Activated CD4-positive, alpha-beta memory T cell treated with anti-CD3 and anti-CD28 coated beads, Interleukin-2, amount 10 ng/mL, durations not matched to agents 7 days and 5 days (primary cell): ENCODE results near the gene NF2. TPM values are rescaled to one million over a fixed set of nuclear protein-coding genes. Genes with fewer than 3 reads are reported as not detected.

Source experiments
- CTCF ChIA-PET: fragments of 350-600 bp; sonication (Branson Sonifier 250); formaldehyde crosslinking; loops from one replicate; lab custom pipeline; 2021; ENCODE audit warnings: antibody characterized with exemption, inconsistent platforms; lab: Charles Lee
- POLR2A ChIA-PET: fragments of 350-600 bp; sonication (Branson Sonifier 250); formaldehyde crosslinking; loops from one replicate; lab custom pipeline; 2021; ENCODE audit warnings: antibody characterized with exemption; lab: Charles Lee
- DNase-seq: peaks from one replicate; pipeline ENCODE4 v3.0.0-alpha.2; 2020
- H3K27ac Mint-ChIP-seq: one replicate; pipeline ENCODE4 v1.8.0; 2021; ENCODE audit warnings: mild to moderate bottlenecking, mixed read lengths
- H3K27me3 Mint-ChIP-seq: one replicate; pipeline ENCODE4 v1.8.0; 2021; ENCODE audit warnings: mixed read lengths
- H3K36me3 Mint-ChIP-seq: one replicate; pipeline ENCODE4 v1.8.0; 2021; ENCODE audit warnings: low read depth, mixed read lengths
- H3K4me1 Mint-ChIP-seq: one replicate; pipeline ENCODE4 v1.8.0; 2021; ENCODE audit warnings: mixed read lengths
- H3K4me3 Mint-ChIP-seq: one replicate; pipeline ENCODE4 v1.8.0; 2021; ENCODE audit warnings: mild to moderate bottlenecking, mixed read lengths
- H3K9me3 Mint-ChIP-seq: one replicate; pipeline ENCODE4 v1.8.0; 2021; ENCODE audit warnings: mixed read lengths
- total RNA-seq, 2 experiments: library from RNA; stranded (reverse); gene quantifications; one replicate each; pipeline ENCODE4 v1.2.3, GENCODE V29; 2021

Gene NF2
- total RNA-seq, 2 experiments from 2014 or later = 58.2 to 60.1 TPM

DNA sequence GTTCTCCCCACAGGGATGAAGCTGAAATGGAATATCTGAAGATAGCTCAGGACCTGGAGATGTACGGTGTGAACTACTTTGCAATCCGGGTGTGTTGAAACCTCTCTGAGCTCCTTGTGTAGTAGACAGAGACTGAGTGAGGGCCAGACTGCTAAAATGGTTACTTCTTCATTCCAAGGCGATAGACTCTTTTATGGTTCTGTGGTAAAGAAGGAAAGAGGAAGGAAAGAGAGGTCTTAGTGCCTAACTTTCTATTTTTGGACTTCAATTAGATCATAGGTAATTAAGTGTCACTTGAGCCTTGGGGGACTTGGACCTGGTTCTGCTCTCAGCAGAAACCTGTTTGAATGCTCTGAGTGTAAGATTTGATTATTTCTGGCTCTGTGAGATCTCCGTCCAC is 54.7 kb downstream of the NF2 start:
- POLR2A ChIA-PET = no interaction called here
- H3K27ac Mint-ChIP-seq = no peak overlapping the region
- no peak overlapping the region for H3K4me3 Mint-ChIP-seq
- CTCF ChIA-PET = interaction anchor here (1.6 kb wide), 1 partner anchor 22 kb away, joined by 3 read pairs; no protein-coding TSS in a partner anchor
- no peaks in the 10 kb centered on the region for H3K4me1 Mint-ChIP-seq
- no peaks in the 10 kb centered on the region for H3K9me3 Mint-ChIP-seq
- H3K36me3 Mint-ChIP-seq = peaks cover 33% of the 10 kb centered on the region
- DNase-seq = no peak
- no peaks in the 10 kb centered on the region for H3K27me3 Mint-ChIP-seq

DNA sequence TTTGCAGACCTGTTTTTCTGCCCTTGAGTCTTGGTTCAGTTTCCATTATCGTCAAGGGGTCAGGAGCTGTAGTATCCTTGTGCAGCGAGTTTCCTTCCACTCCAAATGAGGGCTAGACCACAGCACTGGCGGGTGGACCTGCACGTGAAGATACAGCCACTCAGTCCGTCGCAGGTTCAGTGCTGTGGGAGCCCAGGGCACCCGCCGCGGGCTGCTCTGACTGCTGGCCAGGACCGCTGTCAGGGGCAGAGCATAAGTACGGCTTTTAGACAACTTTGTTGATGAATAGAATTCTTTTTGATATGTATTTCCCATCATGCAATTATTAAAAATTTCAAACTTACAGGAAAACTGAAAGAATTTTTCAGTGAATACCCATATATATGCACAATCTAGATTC is 56.6 kb downstream of the NF2 start:
- Mint-ChIP-seq H3K27me3 (no peaks in the 10 kb centered on the region), H3K9me3 (no peaks in the 10 kb centered on the region), H3K4me1 (no peaks in the 10 kb centered on the region), H3K36me3 (peaks cover 34% of the 10 kb centered on the region), H3K4me3 (no peak overlapping the region), H3K27ac (no peak overlapping the region)
- ChIA-PET POLR2A (no interaction called here), CTCF (no interaction called here)
- DNase-seq = no peak

DNA sequence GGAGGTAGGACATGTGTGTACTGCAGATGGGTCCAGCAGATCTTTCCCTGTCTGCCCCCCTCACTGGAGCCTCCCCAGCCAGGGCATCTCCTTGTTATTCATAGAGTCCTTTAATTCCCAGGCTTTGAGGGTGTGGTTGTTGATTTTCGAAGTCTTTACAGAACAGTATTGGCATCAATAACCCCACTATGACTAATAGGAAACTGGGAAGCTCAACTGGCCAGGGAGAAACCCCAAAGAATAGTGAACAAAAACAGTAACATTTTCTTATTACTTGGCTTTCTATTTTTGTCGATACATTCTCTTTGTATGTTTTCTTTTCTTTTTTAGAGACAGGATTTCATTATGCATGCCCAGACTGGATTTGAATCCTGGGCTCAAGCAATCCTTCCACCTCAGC is 57.9 kb downstream of the NF2 start:
- Mint-ChIP-seq H3K4me1 (no peaks in the 10 kb centered on the region), H3K9me3 (no peaks in the 10 kb centered on the region), H3K4me3 (no peak overlapping the region), H3K27me3 (no peaks in the 10 kb centered on the region), H3K36me3 (peaks cover 30% of the 10 kb centered on the region), H3K27ac (no peak overlapping the region)
- no peak for DNase-seq
- ChIA-PET POLR2A (no interaction called here), CTCF (no interaction called here)

DNA sequence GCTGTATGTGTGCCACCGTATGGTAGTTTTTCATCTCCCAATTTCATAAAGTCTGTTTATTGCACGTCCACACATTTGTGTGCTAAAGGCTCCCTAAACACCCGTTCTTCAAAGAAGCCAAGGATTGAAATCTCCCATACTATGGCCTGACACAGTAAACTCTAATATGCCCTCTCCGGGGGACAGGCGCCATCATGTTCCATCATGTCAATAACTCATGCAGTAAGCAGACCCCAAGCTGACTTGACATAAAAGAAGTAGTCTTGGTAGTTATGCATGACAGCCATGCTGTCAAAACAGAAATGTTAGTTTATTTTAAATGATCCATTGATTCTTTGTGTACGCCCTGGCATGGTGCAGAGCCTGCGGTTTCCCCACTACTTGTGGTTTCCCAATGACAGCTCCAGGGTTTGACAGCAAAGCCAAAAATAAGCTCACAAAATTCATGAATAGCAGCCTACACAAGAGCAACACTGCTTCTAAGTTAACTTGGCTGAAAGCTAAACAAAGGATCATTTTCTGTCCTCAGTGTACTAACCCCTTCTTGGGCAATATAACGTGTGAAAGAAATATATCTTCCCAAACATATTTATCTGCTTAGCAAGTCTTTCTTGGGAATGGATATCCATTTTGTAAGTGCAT is 59.9 kb downstream of the NF2 start:
- no peak for DNase-seq
- CTCF ChIA-PET = interaction anchor here (0.6 kb wide), 1 partner anchor 48 kb away, joined by 3 read pairs; no protein-coding TSS in a partner anchor
- H3K36me3 Mint-ChIP-seq = peaks cover 34% of the 10 kb centered on the region
- no peaks in the 10 kb centered on the region for H3K4me1 Mint-ChIP-seq
- no peak overlapping the region for H3K4me3 Mint-ChIP-seq
- POLR2A ChIA-PET = no interaction called here
- no peaks in the 10 kb centered on the region for H3K27me3 Mint-ChIP-seq
- H3K27ac Mint-ChIP-seq = no peak overlapping the region
- H3K9me3 Mint-ChIP-seq = no peaks in the 10 kb centered on the region

DNA sequence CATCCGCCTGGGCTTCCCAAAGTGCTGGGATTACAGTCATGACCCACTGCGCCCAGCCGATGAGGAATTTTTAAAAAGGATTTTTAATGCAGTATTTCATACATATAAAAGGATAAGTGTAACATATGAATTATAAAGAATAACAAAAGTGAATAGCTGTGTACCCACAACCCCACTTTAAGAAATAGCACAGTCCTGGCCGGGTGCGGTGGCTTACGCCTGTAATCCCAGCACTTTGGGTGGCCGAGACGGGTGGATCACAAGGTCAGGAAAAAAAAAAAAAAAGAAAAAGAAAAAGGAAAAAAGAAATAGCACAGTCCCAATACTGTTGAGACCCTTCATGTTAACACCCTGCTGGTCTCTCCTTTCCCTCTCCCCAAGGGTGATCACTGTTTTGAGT is 62.1 kb downstream of the NF2 start:
- H3K27me3 Mint-ChIP-seq = no peaks in the 10 kb centered on the region
- POLR2A ChIA-PET = interaction anchor here (1.3 kb wide), 1 partner anchor 13 kb away, joined by 4 read pairs; no protein-coding TSS in a partner anchor
- DNase-seq = no peak
- H3K36me3 Mint-ChIP-seq = peaks cover 39% of the 10 kb centered on the region
- no peaks in the 10 kb centered on the region for H3K4me1 Mint-ChIP-seq
- no peak overlapping the region for H3K4me3 Mint-ChIP-seq
- CTCF ChIA-PET = interaction anchor here (1.0 to 1.2 kb wide), 2 partner anchors 24 to 381 kb away, joined by 3 to 4 read pairs; no protein-coding TSS in a partner anchor
- no peak overlapping the region for H3K27ac Mint-ChIP-seq
- no peaks in the 10 kb centered on the region for H3K9me3 Mint-ChIP-seq

DNA sequence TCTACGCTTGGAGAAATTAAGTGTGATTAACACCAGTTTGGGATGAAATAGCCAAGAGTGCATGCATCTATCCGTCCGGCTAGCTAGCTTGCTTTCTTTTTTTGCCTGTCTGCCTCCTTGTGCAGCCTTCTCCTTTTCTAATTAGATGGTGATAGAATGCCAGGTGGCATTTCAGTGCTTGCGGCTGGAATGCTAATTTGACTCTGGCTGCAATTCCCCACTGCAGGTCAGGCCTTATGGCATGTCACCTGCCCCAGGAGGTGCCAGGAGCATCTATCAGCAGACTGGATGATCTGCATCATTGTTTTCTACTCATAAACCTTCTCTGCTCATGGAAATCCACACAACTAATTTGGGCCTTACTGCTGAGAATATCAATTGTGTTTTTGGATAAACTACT is 65.2 kb downstream of the NF2 start:
- Mint-ChIP-seq H3K27me3 (no peaks in the 10 kb centered on the region), H3K27ac (no peak overlapping the region), H3K9me3 (no peaks in the 10 kb centered on the region), H3K36me3 (peaks cover 33% of the 10 kb centered on the region), H3K4me1 (no peaks in the 10 kb centered on the region), H3K4me3 (no peak overlapping the region)
- ChIA-PET POLR2A (no interaction called here), CTCF (no interaction called here)
- no peak for DNase-seq

DNA sequence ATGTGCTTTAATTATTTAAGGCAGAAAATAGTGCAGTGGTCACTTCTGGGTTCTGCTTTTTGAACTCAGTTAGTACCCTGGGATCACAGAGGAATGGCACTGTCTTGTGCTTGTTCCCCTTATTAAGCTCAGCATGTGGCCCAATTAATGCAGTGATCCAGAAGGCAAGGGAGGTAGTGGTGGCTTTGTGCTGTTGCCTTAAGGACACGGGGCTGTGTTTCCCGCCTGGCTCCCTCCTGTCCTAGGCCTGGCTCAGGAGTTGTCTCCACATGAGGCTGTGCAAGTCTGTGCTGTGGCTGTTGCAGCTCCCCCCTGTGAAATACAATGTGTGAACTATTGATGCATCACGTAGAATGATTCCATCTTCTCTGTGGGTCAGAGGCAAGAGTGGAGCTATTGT is 67.2 kb downstream of the NF2 start:
- no peak overlapping the region for H3K27ac Mint-ChIP-seq
- H3K4me1 Mint-ChIP-seq = no peaks in the 10 kb centered on the region
- H3K27me3 Mint-ChIP-seq = no peaks in the 10 kb centered on the region
- CTCF ChIA-PET = interaction anchor here (0.6 to 1.5 kb wide), 2 partner anchors 25 to 47 kb away, joined by 3 read pairs; no protein-coding TSS in a partner anchor
- H3K36me3 Mint-ChIP-seq = peaks cover 44% of the 10 kb centered on the region
- H3K9me3 Mint-ChIP-seq = no peaks in the 10 kb centered on the region
- H3K4me3 Mint-ChIP-seq = no peak overlapping the region
- POLR2A ChIA-PET = interaction anchor here (1.1 kb wide), 1 partner anchor 11 kb away, joined by 3 read pairs; no protein-coding TSS in a partner anchor
- no peak for DNase-seq

DNA sequence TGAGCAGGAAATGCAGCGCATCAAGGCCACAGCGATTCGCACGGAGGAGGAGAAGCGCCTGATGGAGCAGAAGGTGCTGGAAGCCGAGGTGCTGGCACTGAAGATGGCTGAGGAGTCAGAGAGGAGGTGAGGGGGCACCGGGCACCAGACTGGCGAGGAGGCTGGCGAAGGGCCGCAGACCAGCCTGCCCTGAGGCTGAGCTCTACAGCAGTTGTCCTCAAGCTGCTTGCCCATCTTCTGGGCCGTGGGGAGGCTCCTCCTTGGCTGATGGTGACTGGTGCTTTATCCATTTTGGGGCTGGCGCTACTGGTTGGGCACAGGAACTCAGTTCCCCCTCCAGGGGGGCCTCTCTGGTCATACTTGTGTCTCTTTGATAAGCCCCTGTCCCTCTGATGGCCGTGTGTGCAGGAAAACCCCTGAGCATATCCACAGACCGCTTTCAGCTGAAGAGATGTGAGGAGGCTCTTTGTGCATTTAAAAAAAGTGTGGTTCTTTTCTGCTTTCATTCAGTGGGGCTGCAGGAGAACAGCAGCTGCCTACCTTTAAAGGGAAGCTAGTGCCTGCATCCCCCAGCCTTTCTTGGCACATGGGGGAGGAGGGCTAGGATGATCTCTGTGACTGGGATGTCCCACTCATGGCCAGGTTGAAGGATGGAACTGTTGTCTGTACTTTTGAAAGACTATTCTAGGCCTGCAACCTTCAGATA is 70.1 kb downstream of the NF2 start:
- H3K27me3 Mint-ChIP-seq = no peaks in the 10 kb centered on the region
- H3K27ac Mint-ChIP-seq = no peak overlapping the region
- ChIA-PET CTCF (no interaction called here), POLR2A (no interaction called here)
- H3K9me3 Mint-ChIP-seq = no peaks in the 10 kb centered on the region
- DNase-seq = no peak
- peaks cover 60% of the 10 kb centered on the region for H3K36me3 Mint-ChIP-seq
- H3K4me3 Mint-ChIP-seq = no peak overlapping the region
- no peaks in the 10 kb centered on the region for H3K4me1 Mint-ChIP-seq

DNA sequence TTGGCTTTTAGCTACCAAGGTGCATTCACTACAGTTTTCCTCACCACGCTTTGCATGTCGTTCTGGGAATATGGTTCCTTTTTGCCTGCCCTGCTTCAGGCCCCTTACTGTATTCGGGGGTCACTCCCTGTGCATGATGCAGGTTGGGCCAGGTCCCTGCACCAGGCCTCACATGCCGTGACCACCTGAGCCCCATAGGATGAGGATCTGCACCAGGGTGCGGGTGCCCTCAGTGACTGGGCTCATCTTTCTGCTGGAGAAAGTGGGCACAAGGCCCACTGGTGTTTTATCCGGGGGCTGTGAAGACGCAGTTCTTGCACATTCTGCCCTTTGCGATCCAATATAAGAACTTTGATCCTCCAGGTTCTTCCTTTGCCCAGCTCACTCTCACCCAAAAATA is 70.7 kb downstream of the NF2 start:
- CTCF ChIA-PET = interaction anchor here (0.6 kb wide), 1 partner anchor 95 kb away, joined by 4 read pairs; no protein-coding TSS in a partner anchor
- no peaks in the 10 kb centered on the region for H3K27me3 Mint-ChIP-seq
- H3K27ac Mint-ChIP-seq = no peak overlapping the region
- DNase-seq = no peak
- H3K4me1 Mint-ChIP-seq = no peaks in the 10 kb centered on the region
- H3K9me3 Mint-ChIP-seq = no peaks in the 10 kb centered on the region
- no peak overlapping the region for H3K4me3 Mint-ChIP-seq
- H3K36me3 Mint-ChIP-seq = peaks cover 56% of the 10 kb centered on the region
- POLR2A ChIA-PET = no interaction called here

DNA sequence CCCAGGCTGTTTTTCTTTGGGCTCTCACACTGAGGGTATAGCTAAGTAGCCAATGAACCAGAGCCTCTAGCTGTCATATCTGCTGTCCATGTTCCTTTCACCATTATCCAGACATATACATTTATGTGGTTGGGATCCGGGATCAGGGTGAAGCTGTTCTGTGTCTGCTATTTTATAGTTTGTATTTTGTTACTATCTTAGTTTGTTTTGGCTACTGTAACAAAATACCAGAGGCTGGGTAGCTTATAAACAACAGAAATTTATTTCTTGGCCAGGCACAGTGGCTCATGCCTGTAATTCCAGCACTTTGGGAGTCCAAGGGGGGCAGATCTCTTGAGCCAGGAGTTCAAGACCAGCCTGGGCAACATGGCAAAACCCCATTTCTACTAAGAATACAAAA is 75.9 kb downstream of the NF2 start:
- Mint-ChIP-seq H3K4me3 (no peak overlapping the region), H3K36me3 (peaks cover 62% of the 10 kb centered on the region), H3K27me3 (no peaks in the 10 kb centered on the region), H3K4me1 (no peaks in the 10 kb centered on the region), H3K9me3 (no peaks in the 10 kb centered on the region), H3K27ac (no peak overlapping the region)
- ChIA-PET POLR2A (interaction anchor here (1.6 kb wide), 1 partner anchor 15 kb away, joined by 4 read pairs; no protein-coding TSS in a partner anchor), CTCF (no interaction called here)
- DNase-seq = no peak

DNA sequence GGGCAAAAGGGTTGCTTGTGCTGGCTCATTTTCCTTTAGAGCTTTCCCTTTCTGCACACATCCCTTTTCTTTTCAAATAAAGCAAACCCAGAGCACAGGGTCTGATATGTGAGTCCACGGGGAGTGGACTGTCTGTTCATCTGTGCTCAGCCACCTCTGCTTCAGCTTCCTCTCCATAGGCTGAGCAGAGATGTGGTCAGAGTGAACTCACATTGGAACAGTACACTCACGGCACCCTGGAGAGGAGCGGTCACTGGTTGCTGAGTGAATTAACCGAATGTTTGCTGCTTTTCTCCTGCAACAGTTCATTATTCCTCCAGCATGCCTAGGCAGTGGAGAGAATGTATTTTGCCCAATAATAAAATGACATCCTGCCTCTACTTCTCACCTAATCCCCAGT is 80.1 kb downstream of the NF2 start:
- Mint-ChIP-seq H3K4me3 (no peak overlapping the region), H3K27ac (no peak overlapping the region), H3K36me3 (peaks cover 34% of the 10 kb centered on the region), H3K4me1 (no peaks in the 10 kb centered on the region), H3K27me3 (no peaks in the 10 kb centered on the region), H3K9me3 (no peaks in the 10 kb centered on the region)
- ChIA-PET POLR2A (no interaction called here), CTCF (interaction anchor here (1.0 kb wide), 1 partner anchor 18 kb away, joined by 3 read pairs; no protein-coding TSS in a partner anchor)
- no peak for DNase-seq

DNA sequence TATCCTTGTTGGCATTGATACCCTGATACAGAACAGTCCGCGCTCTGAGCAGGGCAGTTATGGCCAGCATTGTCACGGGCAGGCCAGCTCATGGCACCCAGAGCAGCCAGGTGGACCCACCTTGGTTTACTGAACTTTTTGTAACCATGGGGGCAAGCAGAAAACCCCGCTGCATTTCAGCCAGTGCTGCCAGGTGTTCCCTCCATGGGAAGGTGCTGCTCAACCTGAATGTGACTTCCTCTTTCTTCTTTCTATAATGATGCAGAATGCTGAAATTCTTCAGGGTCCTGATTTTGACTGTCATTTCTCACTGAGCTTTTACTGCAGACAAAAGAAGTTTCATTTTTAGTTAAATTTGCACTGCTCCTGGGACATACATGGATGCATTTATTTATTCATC is 80.8 kb downstream of the NF2 start:
- H3K27me3 Mint-ChIP-seq = no peaks in the 10 kb centered on the region
- CTCF ChIA-PET = interaction anchor here (1.0 to 1.1 kb wide), 2 partner anchors 10 to 17 kb away, joined by 3 read pairs; no protein-coding TSS in a partner anchor

DNA sequence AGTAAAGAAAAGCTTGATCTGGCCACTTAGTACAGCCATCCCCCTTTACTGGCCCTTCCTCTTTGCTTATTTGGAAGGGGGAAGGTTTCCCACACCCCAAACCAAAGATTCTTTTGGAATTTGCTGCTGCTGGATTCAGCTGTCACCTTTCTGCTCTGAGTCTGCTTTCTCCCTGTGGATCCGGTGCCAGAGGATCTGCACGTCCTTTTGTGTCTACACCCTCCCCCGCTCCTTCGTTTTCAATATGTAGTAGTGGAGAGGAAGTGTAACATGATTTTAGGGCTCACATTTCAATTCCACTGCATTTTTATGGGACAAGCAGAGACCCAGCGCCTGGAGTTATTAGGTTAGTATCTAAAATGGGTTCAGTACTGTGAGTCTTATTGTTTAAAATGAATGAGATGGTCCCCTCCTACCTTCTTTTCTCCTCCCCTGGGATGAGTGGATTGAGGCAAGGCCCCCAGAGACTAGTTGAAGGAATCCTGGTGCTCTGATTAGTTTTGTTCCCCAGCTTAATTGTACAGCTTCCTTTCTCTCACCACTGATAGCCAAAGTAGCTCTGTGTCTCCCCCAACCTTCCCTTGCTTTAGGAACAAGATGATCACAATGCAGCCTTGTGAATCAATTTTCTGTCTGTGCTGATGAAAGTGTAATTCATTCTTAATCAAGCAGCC is 85.9 kb downstream of the NF2 start:
- POLR2A ChIA-PET = interaction anchor here (0.6 kb wide), 1 partner anchor 1178 kb away, joined by 4 read pairs; no protein-coding TSS in a partner anchor
- H3K27ac Mint-ChIP-seq = no peak overlapping the region
- DNase-seq = no peak

More for the DNA sequence above, 80.8 kb downstream of the NF2 start:
- POLR2A ChIA-PET = no interaction called here
- DNase-seq = no peak
- H3K4me1 Mint-ChIP-seq = no peaks in the 10 kb centered on the region
- no peak overlapping the region for H3K4me3 Mint-ChIP-seq
- H3K36me3 Mint-ChIP-seq = peaks cover 32% of the 10 kb centered on the region
- no peaks in the 10 kb centered on the region for H3K9me3 Mint-ChIP-seq
- no peak overlapping the region for H3K27ac Mint-ChIP-seq

More for the DNA sequence above, 85.9 kb downstream of the NF2 start:
- H3K9me3 Mint-ChIP-seq = no peaks in the 10 kb centered on the region
- H3K4me3 Mint-ChIP-seq = no peak overlapping the region
- H3K27me3 Mint-ChIP-seq = no peaks in the 10 kb centered on the region
- CTCF ChIA-PET = interaction anchor here (0.6 to 2.7 kb wide), 12 partner anchors 10 to 1479 kb away, joined by 3 to 17 read pairs (median 4); no protein-coding TSS in a partner anchor
- peaks cover 2% of the 10 kb centered on the region for H3K4me1 Mint-ChIP-seq
- peaks cover 11% of the 10 kb centered on the region for H3K36me3 Mint-ChIP-seq
